Hepatocyte (in vitro differentiated cells): ENCODE data around the gene COL9A2. TPM values are rescaled to one million over a fixed set of nuclear protein-coding genes. Genes with fewer than 3 reads are reported as not detected.

ENCODE experiments used
- DNase-seq: peaks from one replicate; pipeline ENCODE4 v3.0.0-alpha.2; 2016; ENCODE audit warnings: low spot score
- H2AFZ ChIP-seq: fragments of 200-600 bp; sonication (generic); 2 replicates; pipeline ENCODE4 v1.6.0; 2016; ENCODE audit warnings: antibody characterized with exemption, mild to moderate bottlenecking
- H3K27ac ChIP-seq: fragments of 200-600 bp; sonication (generic); 2 replicates; pipeline ENCODE4 v1.5.1; 2016; ENCODE audit warnings: mild to moderate bottlenecking
- H3K27me3 ChIP-seq: fragments of 200-600 bp; sonication (generic); 2 replicates; pipeline ENCODE4 v1.6.1; 2016
- H3K36me3 ChIP-seq: fragments of 200-600 bp; sonication (generic); replicated peaks from 2 replicates; pipeline ENCODE4 v1.5.1; 2016; ENCODE audit warnings: low read depth; ENCODE audit not compliant: insufficient read depth
- H3K4me1 ChIP-seq: fragments of 200-600 bp; sonication (generic); 2 replicates; pipeline ENCODE4 v1.5.1; 2016; ENCODE audit warnings: mild to moderate bottlenecking, moderate library complexity; ENCODE audit not compliant: insufficient read depth
- H3K4me2 ChIP-seq: fragments of 200-600 bp; sonication (generic); 2 replicates; pipeline ENCODE4 v1.6.0; 2016
- H3K4me3 ChIP-seq: fragments of 200-600 bp; sonication (generic); 2 replicates; pipeline ENCODE4 v1.5.1; 2016; ENCODE audit warnings: mild to moderate bottlenecking
- H3K79me2 ChIP-seq: fragments of 200-600 bp; sonication (generic); 2 replicates; pipeline ENCODE4 v1.6.0; 2017; ENCODE audit warnings: mild to moderate bottlenecking
- H3K9me2 ChIP-seq: fragments of 200-600 bp; sonication (generic); replicated peaks from 2 replicates; pipeline ENCODE4 v1.6.0; 2017; ENCODE audit warnings: mild to moderate bottlenecking; ENCODE audit not compliant: insufficient read depth
- H3K9me3 ChIP-seq: fragments of 200-600 bp; sonication (generic); 2 replicates; pipeline ENCODE4 v1.5.1; 2016; ENCODE audit warnings: low read depth, mild to moderate bottlenecking
- H4K20me1 ChIP-seq: fragments of 200-600 bp; sonication (generic); 2 replicates; pipeline ENCODE4 v1.6.0; 2016; ENCODE audit warnings: mild to moderate bottlenecking; ENCODE audit not compliant: insufficient read depth, poor library complexity, severe bottlenecking
- EZH2 ChIP-seq: fragments of 200-600 bp; sonication (generic); IDR thresholded peaks from 2 replicates; pipeline ENCODE4 v1.6.1; 2016; ENCODE audit warnings: antibody characterized with exemption, mild to moderate bottlenecking, borderline replicate concordance
- EZH2phosphoT487 ChIP-seq: fragments of 200-600 bp; sonication (generic); IDR thresholded peaks from one replicate; pipeline ENCODE4 v1.6.1; 2018; ENCODE audit warnings: antibody characterized with exemption, mild to moderate bottlenecking, low read depth, moderate library complexity; ENCODE audit not compliant: unreplicated experiment, severe bottlenecking
- WGBS: methylation state at CpG from one replicate; pipeline ENCODE4 v1.1.6; 2016; ENCODE audit warnings: low lambda C conversion rate; ENCODE audit errors: missing lambda C conversion rate; 5-methylcytosine and 5-hydroxymethylcytosine counted together
- polyA plus RNA-seq: library from polyadenylated mRNA; unstranded; fragments of >200 nt; fragmentation: Nextera tagmentation; extraction: Ambion mirVana; gene quantifications from 2 replicates; pipeline ENCODE4 v1.2.1, GENCODE V29; 2016
- total RNA-seq: library from RNA; depleted of rRNA; stranded (reverse); fragments of >200 nt; gene quantifications from 2 replicates; pipeline ENCODE4 v1.2.3, GENCODE V29; 2014
- TF ChIP-seq, protein P1 (sequence below): fragments of 200-600 bp; sonication (generic); IDR thresholded peaks from 2 replicates; pipeline ENCODE4 v1.5.1; 2016; ENCODE audit warnings: antibody characterized with exemption, mild to moderate bottlenecking; ENCODE audit not compliant: poor library complexity

COL9A2 gene
- total and polyA plus RNA-seq, 2 experiments from 2014 or later = 20.6 to 24.9 TPM

DNA sequence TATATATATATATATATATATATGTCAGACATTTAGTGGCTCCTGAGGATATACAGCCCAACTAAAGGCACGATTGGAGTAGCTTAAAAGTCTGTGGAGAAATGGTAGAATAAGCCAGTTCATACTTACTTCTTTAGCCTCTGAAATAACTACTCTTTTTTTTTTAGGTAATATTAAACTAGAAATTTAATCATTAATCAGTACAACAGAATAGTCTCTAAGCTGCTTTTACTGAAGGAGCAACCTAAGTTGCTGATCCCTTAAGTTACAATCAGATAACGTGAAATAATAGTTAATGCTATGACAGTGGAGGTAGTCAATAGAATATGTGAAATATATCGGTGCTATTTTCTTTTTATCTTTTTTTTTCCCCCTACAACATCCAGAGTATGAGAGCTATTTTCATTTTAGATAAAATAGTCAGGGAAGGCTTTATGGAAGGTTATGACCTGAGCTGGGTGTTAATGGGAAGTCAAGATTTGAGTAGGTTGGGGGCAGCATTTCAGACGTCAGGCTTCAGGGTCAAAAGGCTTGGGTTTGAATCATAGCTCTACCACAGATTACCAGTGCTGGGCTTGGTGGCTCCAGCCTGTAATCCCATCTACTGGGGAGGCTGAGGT lies 43.4 kb downstream of the COL9A2 start:
- no peak for DNase-seq
- Histone ChIP-seq H3K27ac (no peak overlapping the region), H3K27me3 (no peaks in the 10 kb centered on the region), H3K9me2 (no peaks in the 10 kb centered on the region), H3K4me3 (no peak overlapping the region), H3K4me2 (no peak overlapping the region), H2AFZ (no peak overlapping the region), H4K20me1 (no peaks in the 10 kb centered on the region), H3K79me2 (peaks cover 5% of the 10 kb centered on the region), H3K36me3 (no peaks in the 10 kb centered on the region), H3K9me3 (no peaks in the 10 kb centered on the region), H3K4me1 (no peaks in the 10 kb centered on the region)
- TF ChIP-seq EZH2phosphoT487 (no peak), EZH2 (no peak)
- TF ChIP-seq, protein P1, sequence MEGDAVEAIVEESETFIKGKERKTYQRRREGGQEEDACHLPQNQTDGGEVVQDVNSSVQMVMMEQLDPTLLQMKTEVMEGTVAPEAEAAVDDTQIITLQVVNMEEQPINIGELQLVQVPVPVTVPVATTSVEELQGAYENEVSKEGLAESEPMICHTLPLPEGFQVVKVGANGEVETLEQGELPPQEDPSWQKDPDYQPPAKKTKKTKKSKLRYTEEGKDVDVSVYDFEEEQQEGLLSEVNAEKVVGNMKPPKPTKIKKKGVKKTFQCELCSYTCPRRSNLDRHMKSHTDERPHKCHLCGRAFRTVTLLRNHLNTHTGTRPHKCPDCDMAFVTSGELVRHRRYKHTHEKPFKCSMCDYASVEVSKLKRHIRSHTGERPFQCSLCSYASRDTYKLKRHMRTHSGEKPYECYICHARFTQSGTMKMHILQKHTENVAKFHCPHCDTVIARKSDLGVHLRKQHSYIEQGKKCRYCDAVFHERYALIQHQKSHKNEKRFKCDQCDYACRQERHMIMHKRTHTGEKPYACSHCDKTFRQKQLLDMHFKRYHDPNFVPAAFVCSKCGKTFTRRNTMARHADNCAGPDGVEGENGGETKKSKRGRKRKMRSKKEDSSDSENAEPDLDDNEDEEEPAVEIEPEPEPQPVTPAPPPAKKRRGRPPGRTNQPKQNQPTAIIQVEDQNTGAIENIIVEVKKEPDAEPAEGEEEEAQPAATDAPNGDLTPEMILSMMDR = no peak
- WGBS = 93% methylated on average over 4 of the region's 4 CpGs

DNA sequence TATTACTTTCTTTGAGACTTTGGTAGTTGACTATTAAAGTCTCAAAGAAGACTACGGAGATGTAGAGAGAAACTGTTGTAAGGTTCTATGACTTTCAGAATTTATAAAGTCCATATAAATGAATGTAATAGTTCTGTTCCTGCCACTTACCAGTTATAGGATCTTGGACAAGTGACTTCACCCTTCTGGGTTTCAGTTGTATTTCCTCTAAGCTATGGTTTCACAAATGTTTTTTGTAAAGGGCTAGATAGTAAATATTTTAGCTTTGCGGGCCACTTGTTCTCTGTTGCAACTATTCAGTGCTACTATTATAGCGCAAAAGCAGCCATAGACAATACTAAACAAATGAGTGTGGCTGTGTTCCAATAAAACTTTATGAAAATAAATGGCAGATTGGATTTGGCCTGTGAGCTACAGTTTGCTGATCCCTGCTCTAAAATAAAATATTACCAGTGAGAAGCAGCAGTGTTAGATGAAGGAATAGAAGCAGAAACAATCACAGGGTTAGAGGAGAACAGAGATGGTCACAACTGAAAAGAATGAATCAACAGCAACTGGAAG lies 44.4 kb downstream of the COL9A2 start:
- Histone ChIP-seq H2AFZ (no peak overlapping the region), H3K4me3 (no peak overlapping the region), H3K36me3 (no peaks in the 10 kb centered on the region), H3K4me2 (no peak overlapping the region), H3K79me2 (peaks cover 5% of the 10 kb centered on the region), H3K27ac (no peak overlapping the region), H3K4me1 (no peaks in the 10 kb centered on the region), H3K9me2 (no peaks in the 10 kb centered on the region), H3K27me3 (no peaks in the 10 kb centered on the region), H3K9me3 (no peaks in the 10 kb centered on the region), H4K20me1 (no peaks in the 10 kb centered on the region)
- DNase-seq = no peak
- 95% methylated on average over 3 of the region's 3 CpGs for WGBS
- TF ChIP-seq, protein P1 = no peak

DNA sequence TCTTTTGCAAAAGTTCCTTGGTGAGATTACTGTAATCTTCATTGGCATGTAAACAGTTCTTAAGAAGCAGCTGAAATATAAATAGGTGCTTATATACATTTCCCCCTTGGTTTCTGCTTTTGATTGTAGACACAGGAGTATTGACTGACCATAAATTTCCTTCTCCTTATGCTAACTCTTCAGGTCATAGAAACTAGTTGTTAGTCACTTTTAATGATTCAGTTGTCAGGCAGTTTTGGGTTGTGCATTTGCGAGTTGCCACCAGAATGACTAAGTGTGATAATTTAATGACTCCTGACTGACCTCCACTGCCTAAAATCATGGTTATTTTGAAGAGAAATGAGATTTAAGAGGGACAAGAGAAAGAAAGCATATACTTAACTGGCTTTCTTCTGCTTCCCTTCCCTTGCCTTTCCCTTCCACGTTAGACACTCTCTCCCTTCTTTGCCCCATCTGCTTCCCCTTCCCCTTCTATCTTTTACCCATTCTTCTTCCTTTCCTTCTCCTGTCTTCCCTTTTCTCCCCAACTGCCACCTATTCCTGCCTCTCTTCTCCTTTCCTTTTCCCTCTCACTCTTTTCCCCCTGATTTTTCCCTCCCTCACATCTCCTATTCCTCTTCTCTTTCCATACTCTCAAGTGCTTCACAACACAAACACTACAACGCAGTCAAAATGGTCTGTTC lies 46.8 kb downstream of the COL9A2 start:
- H3K27ac ChIP-seq = no peak overlapping the region
- WGBS = 81% methylated on average over 3 of the region's 3 CpGs
- H3K9me3 ChIP-seq = no peaks in the 10 kb centered on the region
- no peak overlapping the region for H3K4me2 ChIP-seq
- H3K4me1 ChIP-seq = no peaks in the 10 kb centered on the region
- H3K9me2 ChIP-seq = no peaks in the 10 kb centered on the region
- DNase-seq = no peak
- H2AFZ ChIP-seq = no peak overlapping the region
- H4K20me1 ChIP-seq = no peaks in the 10 kb centered on the region
- H3K4me3 ChIP-seq = no peak overlapping the region
- H3K79me2 ChIP-seq = peaks cover 13% of the 10 kb centered on the region
- H3K27me3 ChIP-seq = no peaks in the 10 kb centered on the region
- H3K36me3 ChIP-seq = no peaks in the 10 kb centered on the region
- no peak for TF ChIP-seq EZH2
- TF ChIP-seq, protein P1 = no peak
- no peak for TF ChIP-seq EZH2phosphoT487
